ENCODE data around the gene CACNB4. TPM values are rescaled to one million over a fixed set of nuclear protein-coding genes. Genes with fewer than 3 reads are reported as not detected.
"Not testable (repeated sequence)": the region's sequence is repeated elsewhere in the genome, so short reads cannot be mapped to it uniquely, and the experiment has no call there.

The CACNB4 gene
- total RNA-seq, 1 donor from 2014 or later: 5.6 TPM

GRCh38 chr2:151946250-151946884 is 152.5 kb downstream of the CACNB4 start:
- H3K4me3 Mint-ChIP-seq: no peak overlapping the region
- H3K36me3 Mint-ChIP-seq: peaks cover 6% of the 10 kb centered on the region
- H3K9me3 Mint-ChIP-seq: peaks cover 16% of the 10 kb centered on the region
- DNase-seq (ENCODE audit: extremely low spot score, unreplicated experiment): no peak
- peaks cover 15% of the 10 kb centered on the region for H3K4me1 Mint-ChIP-seq (ENCODE audit: unreplicated experiment)
- peaks cover 4% of the 10 kb centered on the region for H3K27me3 Mint-ChIP-seq
- no peak overlapping the region for H3K27ac Mint-ChIP-seq
- no peak for TF ChIP-seq CTCF (conservative IDR thresholded peaks at IDR 0.05)

- peaks cover 15% of the 10 kb centered on the region for H3K4me1 Mint-ChIP-seq (ENCODE audit: unreplicated experiment)
- H3K27me3 Mint-ChIP-seq: peaks cover 5% of the 10 kb centered on the region
- H3K27ac Mint-ChIP-seq: no peak overlapping the region
Measured at GRCh38 chr2:151945602-151946001, 153.2 kb downstream of the CACNB4 start.

GRCh38 chr2:151945186-151945585 is 153.7 kb downstream of the CACNB4 start:
- H3K27me3 Mint-ChIP-seq: peaks cover 5% of the 10 kb centered on the region
- no peak overlapping the region for H3K27ac Mint-ChIP-seq

More at GRCh38 chr2:151945602-151946001, 153.2 kb downstream of the CACNB4 start:
- DNase-seq (ENCODE audit: extremely low spot score, unreplicated experiment): no peak
- peaks cover 18% of the 10 kb centered on the region for H3K9me3 Mint-ChIP-seq
- no peak for TF ChIP-seq CTCF (conservative IDR thresholded peaks at IDR 0.05)
- H3K36me3 Mint-ChIP-seq: peaks cover 7% of the 10 kb centered on the region
- no peak overlapping the region for H3K4me3 Mint-ChIP-seq

GRCh38 chr2:151943461-151943860 is 155.4 kb downstream of the CACNB4 start:
- Mint-ChIP-seq H3K9me3 (peaks cover 17% of the 10 kb centered on the region), H3K27ac (no peak overlapping the region), H3K4me1 (ENCODE audit: unreplicated experiment) (peaks cover 15% of the 10 kb centered on the region), H3K36me3 (peaks cover 12% of the 10 kb centered on the region), H3K4me3 (no peak overlapping the region), H3K27me3 (peaks cover 5% of the 10 kb centered on the region)
- no peak for DNase-seq (ENCODE audit: extremely low spot score, unreplicated experiment)
- no peak for TF ChIP-seq CTCF (conservative IDR thresholded peaks at IDR 0.05)

More at GRCh38 chr2:151945186-151945585, 153.7 kb downstream of the CACNB4 start:
- H3K9me3 Mint-ChIP-seq: peaks cover 17% of the 10 kb centered on the region
- no peak for TF ChIP-seq CTCF (conservative IDR thresholded peaks at IDR 0.05)
- H3K36me3 Mint-ChIP-seq: peaks cover 11% of the 10 kb centered on the region
- no peak overlapping the region for H3K4me3 Mint-ChIP-seq
- peaks cover 15% of the 10 kb centered on the region for H3K4me1 Mint-ChIP-seq (ENCODE audit: unreplicated experiment)
- DNase-seq (ENCODE audit: extremely low spot score, unreplicated experiment): no peak

- peaks cover 17% of the 10 kb centered on the region for H3K9me3 Mint-ChIP-seq
- not testable (repeated sequence) for DNase-seq (ENCODE audit: extremely low spot score, unreplicated experiment); H3K4me3 Mint-ChIP-seq; H3K27ac Mint-ChIP-seq; H3K27me3 Mint-ChIP-seq
- peaks cover 12% of the 10 kb centered on the region for H3K36me3 Mint-ChIP-seq
- peaks cover 15% of the 10 kb centered on the region for H3K4me1 Mint-ChIP-seq (ENCODE audit: unreplicated experiment)
Measured at GRCh38 chr2:151942540-151943205, 156.2 kb downstream of the CACNB4 start.

- H3K9me3 Mint-ChIP-seq: peaks cover 10% of the 10 kb centered on the region
- no peak for DNase-seq (ENCODE audit: extremely low spot score, unreplicated experiment)
- H3K4me3 Mint-ChIP-seq: no peak overlapping the region
- no peak overlapping the region for H3K27ac Mint-ChIP-seq
- peaks cover 10% of the 10 kb centered on the region for H3K36me3 Mint-ChIP-seq
- peaks cover 9% of the 10 kb centered on the region for H3K27me3 Mint-ChIP-seq
- peaks cover 8% of the 10 kb centered on the region for H3K4me1 Mint-ChIP-seq (ENCODE audit: unreplicated experiment)
- TF ChIP-seq CTCF (conservative IDR thresholded peaks at IDR 0.05): no peak
Measured at GRCh38 chr2:151937966-151938365, 160.9 kb downstream of the CACNB4 start.

All from type B pancreatic cell (in vitro differentiated cells).